SK-MEL-5 (cell line): Measurements from ENCODE around the gene SLC47A2. TPM values are rescaled to one million over a fixed set of nuclear protein-coding genes. Genes with fewer than 3 reads are reported as not detected.

Experiments used
- DNase-seq: peaks from one replicate; pipeline ENCODE4 v3.0.0-alpha.2; 2016; ENCODE audit warnings: low read depth, low spot score
- in situ Hi-C: cut with HindIII; loops from 2 replicates; pipeline ENCODE4 v1.10.0; 2016; ENCODE audit warnings: low sequenced_read_pairs, high pct_unique_total_duplicates, low pct_unique_long_range_greater_than_20kb
- total RNA-seq: library from RNA; depleted of rRNA; stranded (reverse); fragments of >200 nt; shearing (Covaris generic); gene quantifications from 2 replicates; pipeline ENCODE4 v1.2.3, GENCODE V29; 2014

Gene SLC47A2
- total RNA-seq, 1 experiment from 2014 or later: not detected

DNA sequence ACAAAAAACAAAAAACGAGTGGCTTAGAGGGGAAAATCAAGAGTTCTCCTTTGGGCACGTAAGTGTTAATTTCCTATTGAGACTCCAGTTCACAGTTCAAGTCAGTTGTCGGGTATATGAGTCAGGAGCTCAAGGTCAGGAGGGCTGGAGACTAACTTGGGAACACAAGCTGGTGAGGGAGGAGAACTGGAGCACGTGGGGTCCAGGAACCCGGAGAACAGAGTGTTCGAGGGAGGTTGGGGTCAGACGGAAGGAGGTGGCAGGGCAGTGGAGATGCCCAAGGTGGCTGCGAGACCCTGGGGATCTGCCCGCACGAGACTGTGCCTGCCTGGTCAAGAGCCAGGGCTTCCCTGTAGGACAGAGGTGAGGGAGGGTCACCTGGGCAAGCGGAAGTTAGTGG lies 19.7 kb upstream of the SLC47A2 start:
- DNase-seq: no peak
- in situ Hi-C loops: no loop called here

DNA sequence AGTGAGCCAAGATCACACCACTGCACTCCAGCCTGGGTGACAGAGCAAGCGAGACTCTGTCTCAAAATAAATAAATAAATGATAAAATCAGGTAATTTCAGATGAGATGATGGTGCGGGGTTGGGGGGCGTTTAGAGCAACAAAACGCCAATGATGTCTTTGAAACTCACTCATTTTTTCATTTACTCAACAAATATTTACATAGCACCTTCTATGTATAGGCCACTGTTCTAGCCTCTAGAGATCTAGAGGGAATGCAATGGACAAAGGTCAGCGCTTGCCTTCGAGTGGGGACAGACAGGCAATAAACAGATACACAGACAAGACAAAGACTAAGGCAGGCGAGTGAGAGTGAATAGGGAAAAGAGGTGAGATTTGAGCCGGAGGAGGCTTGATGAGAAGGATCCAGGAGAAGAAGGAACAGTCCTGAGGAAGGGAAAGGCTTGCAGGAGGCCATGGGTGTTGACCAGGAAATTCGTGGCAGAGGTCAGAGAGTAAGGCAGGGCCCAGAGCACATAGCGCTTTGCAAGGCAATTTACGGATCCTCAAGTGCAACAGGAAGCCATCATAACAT lies 17.7 kb upstream of the SLC47A2 start:
- in situ Hi-C loops: no loop called here
- DNase-seq: no peak

DNA sequence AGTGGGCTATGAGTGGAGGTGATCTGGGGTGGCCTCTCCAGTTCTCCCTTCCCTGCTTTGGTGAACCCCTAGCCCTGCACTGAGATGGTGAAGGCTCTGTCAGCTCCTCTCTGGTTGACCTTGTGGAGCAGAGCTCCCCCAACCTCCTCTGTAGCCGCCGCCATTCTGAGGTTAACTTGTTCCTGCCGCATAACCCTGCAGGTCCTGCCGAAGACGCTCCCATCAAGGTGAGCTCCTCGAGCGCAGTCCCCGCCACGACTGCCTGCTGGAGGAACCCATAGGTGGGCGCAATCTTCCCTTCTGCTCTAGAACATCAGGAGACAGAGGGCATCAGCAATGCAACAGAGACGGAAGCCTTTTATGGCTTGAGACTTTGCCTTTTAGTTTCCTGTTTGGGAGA lies 15.2 kb upstream of the SLC47A2 start:
- in situ Hi-C loops: no loop called here
- no peak for DNase-seq

DNA sequence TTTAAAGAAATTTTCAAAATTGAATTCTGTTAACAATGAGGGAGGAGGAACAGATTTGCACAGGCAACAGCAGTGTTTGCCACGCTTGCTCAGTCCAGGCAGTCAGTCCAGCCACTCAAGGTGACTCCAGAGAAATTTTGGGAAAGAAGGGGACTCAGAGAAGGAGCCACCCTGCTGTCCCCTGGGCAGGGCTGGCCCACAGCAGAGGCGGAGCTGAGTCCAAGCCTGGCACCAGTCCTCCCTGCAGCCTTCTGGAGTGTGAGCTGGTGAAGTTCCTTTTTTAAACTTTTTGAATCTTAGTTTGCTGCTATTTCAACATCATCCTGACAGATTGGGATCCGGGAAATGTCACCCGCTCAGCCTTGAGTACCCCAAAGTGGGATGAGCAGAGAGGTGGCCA lies 14.5 kb upstream of the SLC47A2 start:
- no peak for DNase-seq
- in situ Hi-C loops: no loop called here

DNA sequence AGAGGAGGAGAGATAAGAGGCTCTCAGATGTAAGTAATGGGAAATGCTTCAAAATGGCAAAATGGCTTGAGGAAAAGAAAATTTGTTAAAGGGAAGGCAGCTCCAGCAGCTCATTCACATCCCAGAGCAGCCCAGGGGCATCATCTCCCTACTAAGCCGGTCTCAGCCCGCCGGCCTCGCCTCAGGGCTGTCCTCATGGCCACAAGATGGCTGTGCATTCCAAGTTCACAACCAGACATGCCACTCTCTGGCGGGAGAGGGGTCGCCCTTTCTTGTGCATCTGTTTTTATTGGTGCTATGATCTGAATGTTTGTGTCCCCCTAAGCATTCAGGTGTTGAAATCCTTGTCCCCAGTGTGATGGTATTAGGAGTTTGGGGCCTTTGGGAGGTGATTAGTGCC lies 13.5 kb upstream of the SLC47A2 start:
- DNase-seq: no peak
- in situ Hi-C loops: no loop called here

DNA sequence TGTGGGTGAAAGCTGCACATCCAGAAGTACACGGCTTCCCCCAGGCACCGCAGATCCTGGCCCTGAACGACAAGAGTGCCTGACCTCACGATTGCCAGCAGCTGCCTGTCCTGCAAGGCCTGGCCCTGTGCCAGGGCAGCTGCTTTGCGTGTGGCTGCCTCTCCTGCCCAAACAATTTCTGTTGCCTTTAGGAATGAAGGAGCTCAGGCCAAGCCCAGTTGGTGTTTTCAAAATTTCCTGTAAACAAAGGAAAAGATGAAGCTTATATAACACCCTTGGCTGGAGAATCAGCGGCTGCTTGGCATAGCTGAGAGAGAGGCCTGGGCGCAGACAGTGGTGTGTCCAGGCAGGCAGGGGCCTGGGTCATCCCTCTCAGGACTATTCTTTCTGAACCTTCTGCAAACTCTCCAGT lies 11.7 kb upstream of the SLC47A2 start:
- peak; percentile 27 for DNase-seq
- in situ Hi-C loops: no loop called here

DNA sequence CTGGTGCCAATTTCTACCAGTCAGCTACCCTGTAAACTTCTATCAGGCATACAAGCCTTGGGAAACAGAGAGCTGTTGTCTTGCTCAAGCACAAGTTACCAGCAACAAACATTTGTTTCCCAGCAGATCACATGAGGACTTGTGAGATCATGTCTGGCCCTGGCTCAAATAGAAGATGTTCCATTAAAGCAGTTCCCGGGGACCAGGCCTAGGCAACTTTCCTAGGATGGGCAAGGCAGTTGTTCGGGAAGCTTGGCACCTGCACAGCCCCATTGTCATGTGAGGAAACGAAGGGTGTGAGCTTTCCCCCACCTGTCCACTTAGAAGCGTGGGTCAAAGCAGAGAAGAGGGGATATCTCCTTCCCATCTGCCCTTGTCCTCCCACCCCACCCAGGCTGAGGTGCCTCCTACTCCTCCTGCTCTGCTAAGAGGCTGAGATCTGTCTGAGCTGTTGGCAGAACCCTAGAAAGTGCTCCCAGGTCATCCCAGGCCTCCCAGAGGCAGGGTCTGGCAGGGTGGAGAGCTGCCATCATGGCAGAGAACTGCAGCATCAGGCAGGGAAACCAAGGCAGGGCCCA lies 11.2 kb upstream of the SLC47A2 start:
- in situ Hi-C loops: no loop called here
- peak; percentile 78 for DNase-seq

DNA sequence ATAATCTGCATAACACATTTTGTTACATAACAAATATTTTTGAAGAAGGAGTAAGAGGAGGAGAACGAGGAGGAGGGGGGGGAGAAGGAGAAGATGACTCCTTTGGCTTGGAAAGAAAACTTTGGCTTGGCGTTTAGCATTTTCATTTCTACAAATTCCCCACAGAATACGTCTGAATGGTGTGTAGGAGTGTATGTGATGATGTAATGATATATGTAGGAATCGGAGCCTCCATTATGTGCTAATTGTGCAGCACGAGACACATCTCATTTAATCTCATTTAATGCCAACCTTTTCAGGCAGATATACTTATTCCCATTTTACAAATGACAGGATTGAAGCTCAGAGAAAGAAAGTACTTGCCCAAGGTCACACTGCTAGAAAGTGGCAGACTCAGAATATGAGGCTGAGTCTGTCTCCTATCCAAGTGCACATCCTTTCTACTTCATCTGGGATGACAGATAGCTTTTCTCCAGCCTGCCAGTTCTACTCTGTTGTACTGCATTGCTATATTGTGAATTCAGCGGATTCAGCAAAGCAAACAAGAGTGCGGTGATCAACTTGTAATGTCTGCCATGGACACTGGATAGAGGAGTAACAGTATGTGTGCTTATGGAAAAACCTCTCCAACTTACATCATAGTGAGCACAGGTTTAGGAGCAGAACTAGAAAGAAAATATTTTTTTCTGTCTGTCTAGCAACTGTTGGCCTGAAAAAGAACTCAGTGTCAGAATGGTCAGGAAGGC lies 10.4 kb upstream of the SLC47A2 start:
- DNase-seq: peak; percentile 38
- in situ Hi-C loops: no loop called here

DNA sequence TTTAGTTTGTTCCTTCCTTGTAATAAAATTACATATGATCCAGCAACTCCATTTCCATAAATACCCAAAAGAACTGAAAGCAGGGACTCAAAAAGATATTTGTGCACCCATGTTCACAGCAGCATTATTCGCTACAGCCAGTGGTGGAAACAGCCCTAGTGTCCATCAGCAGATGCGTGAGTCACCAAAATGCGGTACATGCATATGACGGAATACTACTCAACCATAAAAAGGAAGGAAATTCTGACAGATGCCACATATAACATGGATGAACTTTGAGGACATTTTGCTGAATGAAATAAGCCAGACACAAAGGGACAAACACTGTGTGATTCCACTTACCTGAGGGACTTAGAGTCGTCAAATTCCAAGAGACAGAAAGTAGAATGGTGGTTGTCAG lies 9.1 kb upstream of the SLC47A2 start:
- no peak for DNase-seq
- in situ Hi-C loops: no loop called here

DNA sequence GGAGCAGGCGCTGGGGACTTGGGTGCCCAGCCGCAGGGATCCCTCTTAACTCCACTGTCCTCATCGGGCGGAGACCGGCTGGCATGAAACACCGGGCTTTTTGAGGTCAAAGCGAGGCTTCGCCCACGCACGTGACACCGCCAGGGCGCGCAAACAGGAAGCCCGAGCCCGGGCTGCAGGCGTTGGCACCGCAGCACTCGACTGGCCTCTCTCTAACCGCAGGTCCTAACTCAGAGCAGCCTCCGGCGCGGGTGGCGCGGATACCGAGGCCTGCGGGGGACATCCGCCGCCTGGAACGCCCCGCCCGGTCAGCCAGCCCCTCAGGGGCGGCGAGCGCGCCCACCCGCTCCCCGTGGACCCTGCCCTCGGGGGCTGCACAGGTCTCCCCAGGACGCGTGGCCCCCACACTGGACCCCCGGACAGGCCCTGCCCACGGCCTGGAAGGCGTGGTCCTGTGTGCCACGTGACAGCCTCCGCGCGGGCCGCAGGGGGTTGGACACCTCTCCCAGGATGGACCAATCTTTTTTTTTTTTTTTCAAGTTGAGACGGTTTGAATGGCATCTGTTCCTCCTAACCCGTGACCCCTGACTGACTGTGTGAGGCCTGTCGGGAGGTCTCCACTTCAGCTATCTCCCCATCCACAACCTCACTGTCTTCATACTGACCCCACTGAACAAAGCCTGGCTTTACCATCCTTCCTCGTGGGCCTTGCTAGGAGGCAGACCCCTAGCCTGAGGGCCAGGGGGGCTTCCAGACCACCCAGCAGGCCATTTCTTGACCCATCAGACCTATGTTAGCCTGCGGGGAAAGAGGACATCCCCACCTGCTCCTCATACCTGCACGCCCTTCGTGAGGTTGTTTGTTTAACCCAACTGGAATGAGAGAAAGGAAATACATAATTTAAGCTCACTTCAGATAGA lies 8.4 kb upstream of the SLC47A2 start:
- no peak for DNase-seq
- in situ Hi-C loops: no loop called here

DNA sequence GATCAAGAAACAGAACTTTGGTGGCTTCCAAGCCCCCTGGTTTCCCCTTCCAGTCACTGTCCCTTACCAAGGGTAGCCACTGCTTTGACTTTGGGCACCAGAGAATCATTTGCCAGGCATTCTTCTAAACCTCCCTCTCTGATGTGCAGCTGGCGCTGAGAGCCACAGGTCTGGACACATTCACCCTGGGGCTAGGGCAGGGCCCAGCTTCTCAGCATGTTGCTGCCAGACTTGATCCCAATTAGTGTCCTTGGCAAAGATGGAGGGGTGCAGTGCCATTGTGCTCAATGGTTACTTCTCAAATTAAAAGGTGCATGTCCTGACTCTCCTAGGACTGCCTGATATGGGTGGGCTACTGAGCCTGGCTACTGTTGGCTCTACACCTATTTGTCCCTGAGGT lies 7.6 kb upstream of the SLC47A2 start:
- in situ Hi-C loops: no loop called here

DNA sequence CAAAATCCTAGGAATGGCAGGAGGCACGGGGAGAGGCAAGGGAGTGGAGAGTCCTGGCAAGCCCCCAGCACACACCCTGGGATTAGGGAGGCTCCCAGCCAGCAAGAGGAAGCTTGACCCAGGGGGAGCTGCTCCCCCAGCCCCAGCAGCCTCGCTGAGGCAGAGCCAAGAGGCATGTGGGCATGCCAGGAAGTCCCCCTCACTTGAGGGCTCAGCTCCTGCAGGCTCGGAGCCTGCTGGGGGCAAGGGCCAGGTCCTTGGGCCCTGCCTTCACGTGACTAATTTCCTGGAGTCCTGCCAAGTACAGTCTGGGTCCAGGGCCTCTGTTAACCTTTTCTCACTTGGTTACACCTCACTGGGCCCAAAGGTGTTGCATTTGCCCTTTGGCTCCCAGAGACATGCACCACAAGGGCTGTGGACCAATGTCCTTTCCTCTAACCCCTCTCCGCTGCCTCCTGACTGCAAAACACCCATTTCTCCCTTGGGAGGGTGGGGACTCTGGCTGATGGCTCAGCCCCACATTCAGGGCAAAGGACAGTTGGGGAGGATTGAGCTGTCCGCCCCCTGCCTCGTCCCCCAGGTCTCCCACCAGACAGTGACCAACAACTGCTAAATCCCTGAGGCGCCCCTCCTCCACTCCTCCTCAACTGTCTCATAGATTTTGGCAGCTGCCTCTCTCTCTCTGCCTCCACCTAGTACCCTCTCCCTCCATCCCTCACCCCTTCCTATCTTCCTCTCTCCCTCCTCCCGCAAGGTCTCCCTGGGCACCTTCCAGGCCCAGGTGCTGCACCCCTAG lies 4.4 kb upstream of the SLC47A2 start:
- no peak for DNase-seq
- in situ Hi-C loops: no loop called here

More for the DNA sequence above, 7.6 kb upstream of the SLC47A2 start:
- no peak for DNase-seq

DNA sequence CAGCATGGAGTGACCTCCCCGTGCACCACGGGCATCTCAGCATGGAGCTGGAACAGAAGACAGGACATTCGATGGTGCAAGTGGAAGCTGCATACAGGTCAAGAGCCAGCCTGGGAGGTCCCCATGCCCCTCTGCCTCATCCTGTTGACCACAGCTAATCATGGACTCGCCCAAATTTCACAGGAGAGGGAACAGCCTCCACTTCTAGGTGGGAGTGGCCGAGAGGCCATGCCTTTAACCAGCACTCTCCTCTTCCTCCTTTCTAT lies 3.8 kb upstream of the SLC47A2 start:
- in situ Hi-C loops: no loop called here

DNA sequence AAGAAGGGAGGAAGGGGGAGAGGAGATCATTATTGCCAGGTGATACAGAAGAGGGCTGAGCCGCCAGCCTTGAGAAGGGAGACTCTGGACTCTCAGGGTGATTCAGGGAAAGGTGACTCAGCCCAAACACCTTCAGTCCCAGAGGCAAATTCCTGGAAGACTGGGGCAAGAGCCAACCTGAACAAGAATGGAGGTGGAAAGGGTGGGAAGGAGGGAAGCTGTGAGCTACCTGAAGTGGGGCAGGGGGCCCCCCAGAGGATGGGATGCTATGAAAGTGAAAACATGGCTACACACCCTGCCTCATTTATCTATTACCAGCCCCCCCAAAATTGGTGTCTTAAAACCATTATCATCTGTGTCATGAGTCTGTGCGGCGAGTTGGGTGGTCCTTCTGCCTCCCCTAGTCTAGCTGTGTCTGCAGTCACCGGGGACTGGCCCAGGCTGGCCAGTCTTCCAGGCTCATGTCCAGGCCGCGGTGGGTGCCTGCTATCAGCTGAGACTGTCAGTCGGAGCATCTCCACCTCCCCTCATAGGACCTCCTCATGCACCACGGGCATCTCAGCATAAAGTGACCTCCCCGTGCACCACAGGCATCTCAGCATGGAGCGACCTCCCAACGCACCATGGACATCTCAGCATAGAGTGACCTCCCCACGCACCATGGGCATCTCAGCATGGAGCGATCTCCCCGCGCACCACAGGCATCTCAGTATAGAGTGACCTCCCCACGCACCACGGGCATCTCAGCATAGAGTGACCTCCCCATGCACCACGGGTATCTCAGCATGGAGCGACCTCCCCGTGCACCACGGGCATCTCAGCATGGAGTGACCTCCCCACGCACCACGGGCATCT lies 3.2 kb upstream of the SLC47A2 start:
- in situ Hi-C loops: no loop called here
- no peak for DNase-seq

More for the DNA sequence above, 3.8 kb upstream of the SLC47A2 start:
- DNase-seq: no peak

DNA sequence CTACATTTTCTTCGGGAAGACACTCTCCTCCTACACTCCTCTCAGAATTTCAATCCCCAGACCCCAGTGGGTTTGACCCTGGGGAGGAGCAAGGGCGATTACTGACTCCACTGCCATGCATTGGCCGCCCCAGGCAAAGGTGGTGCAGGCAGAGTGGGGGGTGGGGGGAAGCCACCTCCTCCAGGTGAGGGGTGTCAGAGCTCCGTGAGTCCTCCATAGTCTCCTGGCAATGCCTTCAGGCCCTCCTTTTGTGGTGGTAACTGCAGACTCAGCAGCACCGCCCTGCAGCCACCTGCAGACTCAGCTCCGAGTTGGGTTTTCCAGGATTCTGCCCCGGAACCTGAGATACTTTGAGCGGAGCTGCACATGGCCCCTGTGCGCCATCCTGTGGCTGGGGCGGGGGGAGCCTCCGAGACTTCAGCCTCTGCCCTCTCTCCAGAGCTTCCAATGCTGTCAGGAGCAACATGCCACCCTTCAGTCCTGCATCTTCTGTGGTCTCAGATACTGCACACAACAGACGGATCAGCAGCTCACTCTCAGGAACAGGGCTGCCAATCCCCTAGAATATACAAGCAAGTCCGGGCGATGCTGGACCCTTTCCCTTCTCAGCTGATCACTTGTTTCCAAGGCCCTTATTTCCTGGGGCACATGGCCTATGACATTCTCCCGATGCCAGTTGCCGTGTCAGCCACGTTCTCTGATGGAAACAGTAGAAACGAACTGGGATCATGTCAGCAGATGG lies 2.4 kb upstream of the SLC47A2 start:
- peak; percentile 44 for DNase-seq
- in situ Hi-C loops: no loop called here

DNA sequence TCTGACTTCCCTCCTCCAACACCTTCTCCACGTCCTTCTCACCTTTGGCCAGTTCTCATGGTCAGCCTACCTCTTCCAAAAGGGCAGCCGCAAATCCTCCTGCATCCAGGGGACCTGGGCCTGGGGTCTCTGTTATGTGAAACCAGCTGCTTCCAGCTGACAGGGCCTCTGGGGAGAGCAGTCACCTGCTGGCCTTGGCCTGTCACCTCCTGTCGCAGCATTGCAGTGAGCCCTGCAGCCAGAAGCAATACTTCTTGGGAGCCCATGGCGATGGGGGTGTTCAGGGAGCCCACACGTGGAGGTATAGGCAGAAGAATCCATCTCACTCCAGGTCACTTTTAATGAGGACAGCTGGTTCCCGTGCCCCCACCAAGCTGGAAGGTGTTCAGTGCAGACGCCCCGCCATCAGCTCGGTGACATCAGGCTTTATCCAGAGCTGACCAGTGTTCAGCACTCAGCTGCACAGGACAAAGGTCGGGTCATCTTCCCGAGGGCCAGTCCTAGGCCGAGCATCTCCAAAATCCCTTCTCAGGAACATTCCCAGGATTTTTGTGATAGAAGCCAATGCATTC lies 1.7 kb upstream of the SLC47A2 start:
- DNase-seq: no peak
- in situ Hi-C loops: no loop called here
